SK-N-SH treated with all-trans-retinoic acid at 6 μM for 48 hours (cell line): Measurements from ENCODE around the gene WAC.

Experiments used
- ATAC-seq: fragments of 200-7000 bp; cut with Tn5 transposase; 3 replicates; pipeline ENCODE4 v1.9.1; 2020; ENCODE audit warnings: mild to moderate bottlenecking, moderate library complexity
- ARNTL ChIP-seq: fragments of 450-650 bp; formaldehyde crosslinking; IDR thresholded peaks from 2 replicates; pipeline ENCODE4 v1.5.0; 2020; ENCODE audit warnings: low read depth, mild to moderate bottlenecking, moderate library complexity, borderline replicate concordance
- BACH2 ChIP-seq: fragments of 250-450 bp; sonication (Bioruptor Pico); IDR thresholded peaks from 2 replicates; pipeline ENCODE4 v1.9.0; 2021; ENCODE audit warnings: mild to moderate bottlenecking, borderline replicate concordance
- CSDC2 ChIP-seq: fragments of 250-450 bp; sonication (Bioruptor Pico); IDR thresholded peaks from 2 replicates; pipeline ENCODE4 v1.5.0; 2020; ENCODE audit warnings: mild to moderate bottlenecking, moderate library complexity
- ESRRG ChIP-seq: fragments of 250-450 bp; sonication (Bioruptor Pico); IDR thresholded peaks from 2 replicates; pipeline ENCODE4 v1.6.1; 2021; ENCODE audit warnings: mild to moderate bottlenecking
- GLIS3 ChIP-seq: fragments of 250-450 bp; sonication (Bioruptor Pico); IDR thresholded peaks from 2 replicates; pipeline ENCODE4 v1.5.0; 2020; ENCODE audit warnings: mild to moderate bottlenecking, moderate library complexity
- ISL1 ChIP-seq: fragments of 250-450 bp; sonication (Bioruptor Pico); IDR thresholded peaks from 2 replicates; pipeline ENCODE4 v2.1.2; 2022; ENCODE audit warnings: mild to moderate bottlenecking, moderate library complexity
- PPARA ChIP-seq: fragments of 250-450 bp; sonication (Bioruptor Pico); IDR thresholded peaks from 2 replicates; pipeline ENCODE4 v1.5.0; 2020; ENCODE audit warnings: mild to moderate bottlenecking, borderline replicate concordance
- RARB ChIP-seq: fragments of 250-450 bp; sonication (Bioruptor Pico); IDR thresholded peaks from 2 replicates; pipeline ENCODE4 v1.8.0; 2021; ENCODE audit warnings: mild to moderate bottlenecking, moderate library complexity
- SNAI2 ChIP-seq: fragments of 250-450 bp; sonication (Bioruptor Pico); IDR thresholded peaks from 2 replicates; pipeline ENCODE4 v1.5.0; 2020; ENCODE audit warnings: mild to moderate bottlenecking, moderate library complexity
- TCF4 ChIP-seq: fragments of 250-450 bp; sonication (Bioruptor Pico); IDR thresholded peaks from 2 replicates; pipeline ENCODE4 v1.8.0; 2021; ENCODE audit warnings: mild to moderate bottlenecking, moderate library complexity, borderline replicate concordance
- TOX ChIP-seq: fragments of 250-450 bp; sonication (Bioruptor Pico); IDR thresholded peaks from 2 replicates; pipeline ENCODE4 v1.8.0; 2021; ENCODE audit warnings: mild to moderate bottlenecking, moderate library complexity, borderline replicate concordance
- TSHZ2 ChIP-seq: fragments of 250-450 bp; sonication (Bioruptor Pico); IDR thresholded peaks from 2 replicates; pipeline ENCODE4 v1.5.0; 2020; ENCODE audit warnings: mild to moderate bottlenecking, moderate library complexity
- ZC3H10 ChIP-seq: fragments of 250-450 bp; sonication (Bioruptor Pico); IDR thresholded peaks from 2 replicates; pipeline ENCODE4 v1.5.1; 2021; ENCODE audit warnings: mild to moderate bottlenecking, moderate library complexity
- ZFP3 ChIP-seq: fragments of 250-450 bp; sonication (Bioruptor Pico); IDR thresholded peaks from 2 replicates; pipeline ENCODE4 v1.5.0; 2020; ENCODE audit warnings: mild to moderate bottlenecking, moderate library complexity
- ZNF565 ChIP-seq: fragments of 450-650 bp; formaldehyde crosslinking; conservative IDR thresholded peaks from 2 replicates; pipeline ENCODE4 v1.5.0; 2020; ENCODE audit warnings: low read depth, mild to moderate bottlenecking, moderate library complexity
- ZNF70 ChIP-seq: fragments of 450-650 bp; formaldehyde crosslinking; IDR thresholded peaks from 2 replicates; pipeline ENCODE4 v1.5.0; 2020; ENCODE audit warnings: mild to moderate bottlenecking, moderate library complexity
- ZNF8 ChIP-seq: fragments of 450-650 bp; formaldehyde crosslinking; IDR thresholded peaks from 2 replicates; pipeline ENCODE4 v1.5.0; 2020; ENCODE audit warnings: mild to moderate bottlenecking, moderate library complexity
- TF ChIP-seq, protein P1 (sequence below): fragments of 250-450 bp; sonication (Bioruptor Pico); IDR thresholded peaks from 2 replicates; pipeline ENCODE4 v1.8.0; 2020; ENCODE audit warnings: mild to moderate bottlenecking, moderate library complexity, borderline replicate concordance
- TF ChIP-seq, protein P2 (sequence below): fragments of 250-450 bp; sonication (Bioruptor Pico); IDR thresholded peaks from 2 replicates; pipeline ENCODE4 v1.8.0; 2021; ENCODE audit warnings: low read depth, mild to moderate bottlenecking, moderate library complexity, borderline replicate concordance
- TF ChIP-seq, protein P3 (sequence below): fragments of 250-450 bp; sonication (Bioruptor Pico); IDR thresholded peaks from 2 replicates; pipeline ENCODE4 v1.5.1; 2021; ENCODE audit warnings: mild to moderate bottlenecking, moderate library complexity
- TF ChIP-seq, protein P4 (sequence below): fragments of 250-450 bp; sonication (Bioruptor Pico); IDR thresholded peaks from 2 replicates; pipeline ENCODE4 v1.5.1; 2020; ENCODE audit warnings: low read depth, mild to moderate bottlenecking, moderate library complexity

The WAC gene

DNA sequence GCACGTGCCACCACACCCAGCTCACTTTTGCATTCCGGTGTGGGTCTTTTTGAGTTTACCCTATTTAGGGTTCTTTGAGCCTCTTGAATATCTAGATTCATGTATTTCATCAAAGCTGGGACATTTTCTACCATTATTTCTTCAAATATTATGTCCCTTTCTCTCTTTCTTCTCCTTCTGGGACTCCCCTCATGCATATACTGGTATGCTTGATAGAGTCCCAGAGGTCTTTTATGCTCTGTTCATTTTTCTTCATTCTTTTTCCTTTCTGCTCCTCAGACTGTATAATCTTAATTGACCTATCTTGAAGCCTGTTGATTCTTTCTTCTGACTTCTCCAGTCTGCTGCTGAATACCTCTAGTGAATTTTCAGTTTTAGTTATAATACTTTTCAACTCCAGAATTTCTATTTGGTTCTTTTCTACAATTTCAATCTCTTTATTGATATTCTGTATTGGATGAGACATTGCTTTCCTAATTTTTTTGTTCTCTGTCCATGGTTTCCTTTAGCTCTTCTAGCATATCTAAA, 9.1 kb upstream of the WAC start (continued):
- TF ChIP-seq TSHZ2, result no peak
- TF ChIP-seq ZNF565 (CRISPR knock-in tag), result no peak
- no peak for TF ChIP-seq ZFP3 (CRISPR knock-in tag)
- TF ChIP-seq ZC3H10, result no peak
- no peak for TF ChIP-seq PPARA (CRISPR knock-in tag)
- no peak for TF ChIP-seq TOX
- TF ChIP-seq GLIS3 (CRISPR knock-in tag), result no peak
- no peak for TF ChIP-seq SNAI2

DNA sequence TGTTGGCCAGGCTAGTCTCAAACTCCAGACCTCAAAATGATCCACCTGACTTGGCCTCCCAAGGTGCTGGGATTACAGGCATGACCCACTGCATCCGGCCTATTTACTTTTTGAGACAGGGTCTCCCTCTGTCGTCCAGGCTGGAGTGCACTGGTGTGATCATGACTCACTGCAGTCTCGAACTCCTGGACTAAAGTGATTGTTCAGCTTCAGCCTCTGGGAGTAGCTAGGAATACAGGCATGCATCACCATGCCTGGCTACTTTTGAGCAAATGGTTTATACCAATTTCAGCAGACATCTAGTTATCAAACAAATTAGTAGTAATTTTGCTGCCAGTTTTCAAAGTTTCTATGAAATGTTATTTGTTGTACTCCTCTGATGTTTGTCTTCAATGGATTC, 2.2 kb upstream of the WAC start:
- ATAC-seq, result no peak

DNA sequence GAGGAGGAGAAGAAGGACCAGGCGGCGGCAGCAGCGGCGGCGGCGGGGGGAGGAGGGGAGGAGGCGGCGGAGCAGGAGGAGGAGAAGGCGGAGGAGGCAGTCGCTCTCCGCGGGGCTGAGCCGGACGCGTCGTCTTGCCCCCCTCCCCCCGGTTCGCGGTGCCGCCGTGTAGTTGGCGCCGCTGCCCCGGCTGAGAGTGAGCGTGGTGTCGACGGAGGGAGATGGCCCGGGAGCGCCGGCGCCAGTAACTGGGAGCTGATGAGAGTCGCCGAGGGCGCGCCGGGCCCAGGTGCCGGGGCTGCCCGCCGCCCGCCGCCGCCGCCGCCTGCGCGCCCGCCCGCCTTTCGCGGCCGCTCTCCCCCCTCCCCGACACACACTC, 257 bp downstream of the WAC start:
- TF ChIP-seq RARB (CRISPR knock-in tag) (no peak), ZNF8 (CRISPR knock-in tag) (no peak), ARNTL (CRISPR knock-in tag) (no peak), PPARA (CRISPR knock-in tag) (no peak), ISL1 (CRISPR knock-in tag) (no peak), TOX (no peak), TCF4 (no peak)
- TF ChIP-seq, protein P1, sequence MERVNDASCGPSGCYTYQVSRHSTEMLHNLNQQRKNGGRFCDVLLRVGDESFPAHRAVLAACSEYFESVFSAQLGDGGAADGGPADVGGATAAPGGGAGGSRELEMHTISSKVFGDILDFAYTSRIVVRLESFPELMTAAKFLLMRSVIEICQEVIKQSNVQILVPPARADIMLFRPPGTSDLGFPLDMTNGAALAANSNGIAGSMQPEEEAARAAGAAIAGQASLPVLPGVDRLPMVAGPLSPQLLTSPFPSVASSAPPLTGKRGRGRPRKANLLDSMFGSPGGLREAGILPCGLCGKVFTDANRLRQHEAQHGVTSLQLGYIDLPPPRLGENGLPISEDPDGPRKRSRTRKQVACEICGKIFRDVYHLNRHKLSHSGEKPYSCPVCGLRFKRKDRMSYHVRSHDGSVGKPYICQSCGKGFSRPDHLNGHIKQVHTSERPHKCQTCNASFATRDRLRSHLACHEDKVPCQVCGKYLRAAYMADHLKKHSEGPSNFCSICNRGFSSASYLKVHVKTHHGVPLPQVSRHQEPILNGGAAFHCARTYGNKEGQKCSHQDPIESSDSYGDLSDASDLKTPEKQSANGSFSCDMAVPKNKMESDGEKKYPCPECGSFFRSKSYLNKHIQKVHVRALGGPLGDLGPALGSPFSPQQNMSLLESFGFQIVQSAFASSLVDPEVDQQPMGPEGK (CRISPR knock-in tag), result no peak
- TF ChIP-seq, protein P2, sequence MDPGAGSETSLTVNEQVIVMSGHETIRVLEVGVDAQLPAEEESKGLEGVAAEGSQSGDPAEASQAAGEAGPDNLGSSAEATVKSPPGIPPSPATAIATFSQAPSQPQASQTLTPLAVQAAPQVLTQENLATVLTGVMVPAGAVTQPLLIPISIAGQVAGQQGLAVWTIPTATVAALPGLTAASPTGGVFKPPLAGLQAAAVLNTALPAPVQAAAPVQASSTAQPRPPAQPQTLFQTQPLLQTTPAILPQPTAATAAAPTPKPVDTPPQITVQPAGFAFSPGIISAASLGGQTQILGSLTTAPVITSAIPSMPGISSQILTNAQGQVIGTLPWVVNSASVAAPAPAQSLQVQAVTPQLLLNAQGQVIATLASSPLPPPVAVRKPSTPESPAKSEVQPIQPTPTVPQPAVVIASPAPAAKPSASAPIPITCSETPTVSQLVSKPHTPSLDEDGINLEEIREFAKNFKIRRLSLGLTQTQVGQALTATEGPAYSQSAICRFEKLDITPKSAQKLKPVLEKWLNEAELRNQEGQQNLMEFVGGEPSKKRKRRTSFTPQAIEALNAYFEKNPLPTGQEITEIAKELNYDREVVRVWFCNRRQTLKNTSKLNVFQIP (CRISPR knock-in tag), result no peak
- TF ChIP-seq, protein P3, sequence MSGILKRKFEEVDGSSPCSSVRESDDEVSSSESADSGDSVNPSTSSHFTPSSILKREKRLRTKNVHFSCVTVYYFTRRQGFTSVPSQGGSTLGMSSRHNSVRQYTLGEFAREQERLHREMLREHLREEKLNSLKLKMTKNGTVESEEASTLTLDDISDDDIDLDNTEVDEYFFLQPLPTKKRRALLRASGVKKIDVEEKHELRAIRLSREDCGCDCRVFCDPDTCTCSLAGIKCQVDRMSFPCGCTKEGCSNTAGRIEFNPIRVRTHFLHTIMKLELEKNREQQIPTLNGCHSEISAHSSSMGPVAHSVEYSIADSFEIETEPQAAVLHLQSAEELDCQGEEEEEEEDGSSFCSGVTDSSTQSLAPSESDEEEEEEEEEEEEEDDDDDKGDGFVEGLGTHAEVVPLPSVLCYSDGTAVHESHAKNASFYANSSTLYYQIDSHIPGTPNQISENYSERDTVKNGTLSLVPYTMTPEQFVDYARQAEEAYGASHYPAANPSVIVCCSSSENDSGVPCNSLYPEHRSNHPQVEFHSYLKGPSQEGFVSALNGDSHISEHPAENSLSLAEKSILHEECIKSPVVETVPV, result no peak
- TF ChIP-seq, protein P4, sequence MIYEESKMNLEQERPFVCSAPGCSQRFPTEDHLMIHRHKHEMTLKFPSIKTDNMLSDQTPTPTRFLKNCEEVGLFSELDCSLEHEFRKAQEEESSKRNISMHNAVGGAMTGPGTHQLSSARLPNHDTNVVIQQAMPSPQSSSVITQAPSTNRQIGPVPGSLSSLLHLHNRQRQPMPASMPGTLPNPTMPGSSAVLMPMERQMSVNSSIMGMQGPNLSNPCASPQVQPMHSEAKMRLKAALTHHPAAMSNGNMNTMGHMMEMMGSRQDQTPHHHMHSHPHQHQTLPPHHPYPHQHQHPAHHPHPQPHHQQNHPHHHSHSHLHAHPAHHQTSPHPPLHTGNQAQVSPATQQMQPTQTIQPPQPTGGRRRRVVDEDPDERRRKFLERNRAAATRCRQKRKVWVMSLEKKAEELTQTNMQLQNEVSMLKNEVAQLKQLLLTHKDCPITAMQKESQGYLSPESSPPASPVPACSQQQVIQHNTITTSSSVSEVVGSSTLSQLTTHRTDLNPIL, result no peak
- peak; percentile 4 for ATAC-seq

More for the DNA sequence above, 2.2 kb upstream of the WAC start:
- TF ChIP-seq ISL1 (CRISPR knock-in tag), result no peak
- no peak for TF ChIP-seq ARNTL (CRISPR knock-in tag)
- no peak for TF ChIP-seq ZNF70
- no peak for TF ChIP-seq PPARA (CRISPR knock-in tag)
- TF ChIP-seq CSDC2 (CRISPR knock-in tag), result no peak
- no peak for TF ChIP-seq GLIS3 (CRISPR knock-in tag)
- TF ChIP-seq ESRRG (CRISPR knock-in tag), result no peak
- TF ChIP-seq, protein P1 (CRISPR knock-in tag), result no peak
- no peak for TF ChIP-seq ZFP3 (CRISPR knock-in tag)
- no peak for TF ChIP-seq BACH2 (CRISPR knock-in tag)
- TF ChIP-seq TCF4, result no peak
- no peak for TF ChIP-seq ZNF565 (CRISPR knock-in tag)
- TF ChIP-seq, all 23 proteins: peak for 0
